HCT116 (cell line): Measurements from ENCODE around the gene HIVEP1. TPM values are rescaled to one million over a fixed set of nuclear protein-coding genes. Genes with fewer than 3 reads are reported as not detected.

Experiments
- ATAC-seq: fragments of 200-7000 bp; cut with Tn5 transposase; 2 replicates; pipeline ENCODE4 v1.9.1; 2020; ENCODE audit warnings: mild to moderate bottlenecking, moderate library complexity
- BruUV-seq: library from RNA; stranded (reverse); fragments of 400-500 nt; replicated peaks from 2 replicates; lab custom pipeline; 2021; lab: Mats Ljungman, UMichigan
- CTCF ChIA-PET: fragments of 300-600 bp; sonication (Branson Sonifier 250); formaldehyde crosslinking; loops from one replicate; lab custom pipeline; 2021; ENCODE audit warnings: antibody characterized with exemption; lab: Charles Lee
- POLR2A ChIA-PET: fragments of 300-600, 350-600 bp; sonication (Branson Sonifier 250); formaldehyde crosslinking; loops from one replicate; lab custom pipeline; 2021; ENCODE audit warnings: antibody characterized with exemption; lab: Charles Lee
- RAD21 ChIA-PET, 2 experiments: fragments of 300-600 bp; sonication (Branson Sonifier 250); formaldehyde crosslinking; loops; one replicate each; lab custom pipeline; 2023; ENCODE audit warnings: low total read pairs in 2 of 2; ENCODE audit not compliant: uncharacterized antibody in 2 of 2, unreplicated experiment in 2 of 2, low non-redundant PET in 1 of 2; lab: Charles Lee
- DNase-seq: peaks from one replicate; pipeline ENCODE4 v3.0.0-alpha.2; 2010; ENCODE audit warnings: low read depth, low spot score
- H2AFZ ChIP-seq: fragments of 200-600 bp; shearing (Covaris generic), sonication (generic); 2 replicates; pipeline ENCODE4 v1.6.1; 2017; ENCODE audit warnings: low read depth, mixed run types, mixed read lengths, antibody characterized with exemption, low read length; ENCODE audit not compliant: poor library complexity, severe bottlenecking
- H3K27ac ChIP-seq: 2 replicates; pipeline ENCODE4 v1.5.1; 2012; ENCODE audit warnings: low read depth, low read length
- H3K27me3 ChIP-seq: fragments of 200-600 bp; sonication (generic); 2 replicates; pipeline ENCODE4 v1.6.1; 2016; ENCODE audit warnings: mixed run types, low read length, mixed read lengths; ENCODE audit not compliant: insufficient read depth
- H3K36me3 ChIP-seq, 2 experiments: fragments of 200-500 bp in 1 of 2; fragments of 200-600 bp in 1 of 2; sonication (Bioruptor generic) in 1 of 2; sonication (generic) in 1 of 2; 2 replicates each; pipeline versions ENCODE4 v1.5.1 to v1.6.1; 2014 to 2016; ENCODE audit warnings: low read length in 2 of 2, inconsistent platforms in 1 of 2, mixed read lengths in 1 of 2, mixed run types in 1 of 2; ENCODE audit not compliant: insufficient read depth in 2 of 2, control insufficient read depth in 1 of 2
- H3K4me1 ChIP-seq, 2 experiments: fragments of 200-600 bp in 1 of 2; sonication (generic) in 1 of 2; 2 replicates each; pipeline versions ENCODE4 v1.5.1 to v1.6.1; 2012 to 2017; ENCODE audit warnings: low read length in 2 of 2, inconsistent platforms in 1 of 2, mild to moderate bottlenecking in 1 of 2, mixed read lengths in 1 of 2, mixed run types in 1 of 2, moderate library complexity in 1 of 2; ENCODE audit not compliant: insufficient read depth in 2 of 2, control insufficient read depth in 1 of 2
- H3K4me2 ChIP-seq: fragments of 200-600 bp; sonication (generic); 2 replicates; pipeline ENCODE4 v1.6.1; 2017; ENCODE audit warnings: mixed run types, low read length, mixed read lengths
- H3K4me3 ChIP-seq, 2 experiments: fragments of 200-600 bp in 1 of 2; sonication (generic) in 1 of 2; replicated peaks in 1 of 2; 2 replicates each; pipeline ENCODE4 v1.5.1; 2011 to 2016; ENCODE audit warnings: low read length in 2 of 2, control low read depth in 1 of 2, low read depth in 1 of 2, mild to moderate bottlenecking in 1 of 2, mixed read lengths in 1 of 2, mixed run types in 1 of 2
- H3K79me2 ChIP-seq: fragments of 200-600 bp; sonication (generic); 2 replicates; pipeline ENCODE4 v1.6.1; 2017; ENCODE audit warnings: mild to moderate bottlenecking, mixed run types, low read length, moderate library complexity, mixed read lengths; ENCODE audit not compliant: insufficient read depth
- H3K9ac ChIP-seq: fragments of 200-600 bp; sonication (generic); 2 replicates; pipeline ENCODE4 v1.6.1; 2016; ENCODE audit warnings: low read length, mixed read lengths
- H3K9me2 ChIP-seq: fragments of 200-600 bp; sonication (generic), shearing (Covaris generic); 2 replicates; pipeline ENCODE4 v1.6.1; 2017; ENCODE audit warnings: mixed run types, mild to moderate bottlenecking, moderate library complexity; ENCODE audit not compliant: insufficient read depth
- H3K9me3 ChIP-seq, 2 experiments: fragments of 200-500 bp in 1 of 2; fragments of 200-600 bp in 1 of 2; sonication (Bioruptor generic) in 1 of 2; sonication (generic) in 1 of 2; 2 replicates each; pipeline ENCODE4 v1.6.1; 2014 to 2017; ENCODE audit warnings: low read length in 2 of 2, mixed read lengths in 2 of 2, inconsistent platforms in 1 of 2, low read depth in 1 of 2, mild to moderate bottlenecking in 1 of 2, mixed run types in 1 of 2, moderate library complexity in 1 of 2; ENCODE audit not compliant: control insufficient read depth in 1 of 2, insufficient read depth in 1 of 2
- H4K20me1 ChIP-seq: fragments of 200-600 bp; sonication (generic), shearing (Covaris generic); 2 replicates; pipeline ENCODE4 v1.6.1; 2017; ENCODE audit warnings: mixed run types, mild to moderate bottlenecking, moderate library complexity; ENCODE audit not compliant: insufficient read depth
- CEBPB ChIP-seq: IDR thresholded peaks from 2 replicates; pipeline ENCODE4 v1.6.1; 2012; ENCODE audit warnings: low read depth
- EGR1 ChIP-seq: IDR thresholded peaks from 2 replicates; pipeline ENCODE4 v1.6.1; 2012; ENCODE audit warnings: low read depth
- EZH2phosphoT487 ChIP-seq: fragments of 200-600 bp; IDR thresholded peaks from 2 replicates; pipeline ENCODE4 v1.6.1; 2018; ENCODE audit warnings: antibody characterized with exemption, borderline replicate concordance
- MAX ChIP-seq: IDR thresholded peaks from 2 replicates; pipeline ENCODE4 v1.6.1; 2012
- POLR2A ChIP-seq: IDR thresholded peaks from 2 replicates; pipeline ENCODE4 v1.7.0; 2011; ENCODE audit warnings: borderline replicate concordance; ENCODE audit not compliant: insufficient read depth, insufficient read length; ENCODE audit errors: extremely low read depth
- SIN3A ChIP-seq: IDR thresholded peaks from 2 replicates; pipeline ENCODE4 v1.6.1; 2012; ENCODE audit warnings: low read depth
- SRF ChIP-seq: IDR thresholded peaks from 2 replicates; pipeline ENCODE4 v1.6.1; 2012; ENCODE audit warnings: low read depth
- TCF7L2 ChIP-seq: IDR thresholded peaks from 2 replicates; pipeline ENCODE4 v1.7.0; 2011; ENCODE audit warnings: borderline replicate concordance, inconsistent platforms; ENCODE audit not compliant: insufficient read depth, insufficient read length; ENCODE audit errors: extremely low read depth
- YY1 ChIP-seq: IDR thresholded peaks from 2 replicates; pipeline ENCODE4 v1.6.1; 2011; ENCODE audit warnings: low read length, low read depth, moderate library complexity, mild to moderate bottlenecking; ENCODE audit not compliant: insufficient replicate concordance; ENCODE audit errors: extremely low read depth
- ZNF274 ChIP-seq: fragments of 200-500 bp; sonication (Bioruptor generic); IDR thresholded peaks from 2 replicates; pipeline ENCODE4 v1.6.1; 2014; ENCODE audit warnings: mild to moderate bottlenecking, low read depth, low read length, inconsistent platforms
- intact Hi-C: fragments of 100-400 bp; cut with micrococcal nuclease; formaldehyde crosslinking; loops from 2 replicates; pipeline ENCODE4 v1.10.0; 2022
- total RNA-seq: library from RNA; stranded (reverse); gene quantifications from one replicate; pipeline ENCODE4 v1.2.1, GENCODE V29; 2021; ENCODE audit not compliant: unreplicated experiment
- TF ChIP-seq, protein P1 (sequence below): IDR thresholded peaks from 2 replicates; pipeline ENCODE4 v1.6.1; 2012; ENCODE audit warnings: low read depth

Gene HIVEP1
- total RNA-seq, 1 experiment from 2014 or later = 11.2 TPM

- Histone ChIP-seq H3K9me2 (no peaks in the 10 kb centered on the region), H3K9ac (no peak overlapping the region), H3K27ac (no peak overlapping the region), H3K36me3 (no peaks in the 10 kb centered on the region), H3K79me2 (no peaks in the 10 kb centered on the region), H3K4me3 (no peak overlapping the region), H4K20me1 (no peaks in the 10 kb centered on the region), H3K4me2 (no peak overlapping the region), H3K9me3 (no peaks in the 10 kb centered on the region), H2AFZ (no peak overlapping the region), H3K27me3 (no peaks in the 10 kb centered on the region), H3K4me1 (no peaks in the 10 kb centered on the region)
- CTCF ChIA-PET = no interaction called here
- RAD21 ChIA-PET = no interaction called here
- TF ChIP-seq MAX (no peak), EZH2phosphoT487 (no peak), EGR1 (no peak), YY1 (no peak), SRF (no peak), TCF7L2 (no peak)
- intact Hi-C loops = no loop called here
- ATAC-seq (no peak), DNase-seq (no peak)
- no TSS peak for BruUV-seq
- POLR2A ChIA-PET = no interaction called here
These were observed 113.3 kb downstream of the HIVEP1 start for GRCh38 chr6:12125396-12125795.

DNA sequence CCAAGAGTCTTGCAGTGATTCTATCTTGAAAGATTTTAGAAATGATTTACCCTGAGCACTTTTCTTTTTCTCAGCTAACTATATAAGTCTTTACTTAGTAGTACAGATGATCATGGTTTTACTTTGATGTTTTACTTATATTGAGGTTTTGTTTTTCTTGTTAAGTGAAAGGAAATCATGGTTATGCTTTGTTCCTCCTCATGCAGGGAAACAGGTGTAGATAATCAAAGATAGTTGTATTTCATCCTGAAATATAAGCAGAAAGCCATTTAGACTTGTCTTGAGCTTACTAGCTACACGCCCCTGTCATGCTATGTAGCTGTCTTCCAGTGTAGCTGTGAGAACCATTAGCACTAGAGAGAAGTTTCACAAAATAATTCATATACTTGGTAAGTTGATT lies 113.9 kb downstream of the HIVEP1 start:
- H3K4me1 ChIP-seq = no peaks in the 10 kb centered on the region
- H3K36me3 ChIP-seq = no peaks in the 10 kb centered on the region
- DNase-seq (no peak), ATAC-seq (no peak)
- no TSS peak for BruUV-seq
- no peaks in the 10 kb centered on the region for H3K27me3 ChIP-seq
- no peak overlapping the region for H3K9ac ChIP-seq
- no peaks in the 10 kb centered on the region for H3K79me2 ChIP-seq
- no peak overlapping the region for H2AFZ ChIP-seq
- ChIA-PET RAD21 (no interaction called here), CTCF (no interaction called here), POLR2A (no interaction called here)
- H3K4me2 ChIP-seq = no peak overlapping the region
- H3K9me2 ChIP-seq = no peaks in the 10 kb centered on the region
- no peak overlapping the region for H3K4me3 ChIP-seq
- intact Hi-C loops = no loop called here
- H4K20me1 ChIP-seq = no peaks in the 10 kb centered on the region
- TF ChIP-seq ZNF274 (no peak), SRF (no peak), SIN3A (no peak), CEBPB (no peak), POLR2A (no peak)
- TF ChIP-seq, protein P1, sequence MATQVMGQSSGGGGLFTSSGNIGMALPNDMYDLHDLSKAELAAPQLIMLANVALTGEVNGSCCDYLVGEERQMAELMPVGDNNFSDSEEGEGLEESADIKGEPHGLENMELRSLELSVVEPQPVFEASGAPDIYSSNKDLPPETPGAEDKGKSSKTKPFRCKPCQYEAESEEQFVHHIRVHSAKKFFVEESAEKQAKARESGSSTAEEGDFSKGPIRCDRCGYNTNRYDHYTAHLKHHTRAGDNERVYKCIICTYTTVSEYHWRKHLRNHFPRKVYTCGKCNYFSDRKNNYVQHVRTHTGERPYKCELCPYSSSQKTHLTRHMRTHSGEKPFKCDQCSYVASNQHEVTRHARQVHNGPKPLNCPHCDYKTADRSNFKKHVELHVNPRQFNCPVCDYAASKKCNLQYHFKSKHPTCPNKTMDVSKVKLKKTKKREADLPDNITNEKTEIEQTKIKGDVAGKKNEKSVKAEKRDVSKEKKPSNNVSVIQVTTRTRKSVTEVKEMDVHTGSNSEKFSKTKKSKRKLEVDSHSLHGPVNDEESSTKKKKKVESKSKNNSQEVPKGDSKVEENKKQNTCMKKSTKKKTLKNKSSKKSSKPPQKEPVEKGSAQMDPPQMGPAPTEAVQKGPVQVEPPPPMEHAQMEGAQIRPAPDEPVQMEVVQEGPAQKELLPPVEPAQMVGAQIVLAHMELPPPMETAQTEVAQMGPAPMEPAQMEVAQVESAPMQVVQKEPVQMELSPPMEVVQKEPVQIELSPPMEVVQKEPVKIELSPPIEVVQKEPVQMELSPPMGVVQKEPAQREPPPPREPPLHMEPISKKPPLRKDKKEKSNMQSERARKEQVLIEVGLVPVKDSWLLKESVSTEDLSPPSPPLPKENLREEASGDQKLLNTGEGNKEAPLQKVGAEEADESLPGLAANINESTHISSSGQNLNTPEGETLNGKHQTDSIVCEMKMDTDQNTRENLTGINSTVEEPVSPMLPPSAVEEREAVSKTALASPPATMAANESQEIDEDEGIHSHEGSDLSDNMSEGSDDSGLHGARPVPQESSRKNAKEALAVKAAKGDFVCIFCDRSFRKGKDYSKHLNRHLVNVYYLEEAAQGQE = no peak
- H3K9me3 ChIP-seq = no peaks in the 10 kb centered on the region
- H3K27ac ChIP-seq = no peak overlapping the region
